NCI-H2171 treated with DMSO at 0.1 percent for 48 hours (cell line): ENCODE data around the gene DENND4A.
"Not testable (repeated sequence)": the region's sequence is repeated elsewhere in the genome, so short reads cannot be mapped to it uniquely, and the experiment has no call there.

Source experiments
- DNase-seq: peaks from one replicate; lab custom pipeline; 2025; lab: John Stamatoyannopoulos, UW

Gene DENND4A

DNA sequence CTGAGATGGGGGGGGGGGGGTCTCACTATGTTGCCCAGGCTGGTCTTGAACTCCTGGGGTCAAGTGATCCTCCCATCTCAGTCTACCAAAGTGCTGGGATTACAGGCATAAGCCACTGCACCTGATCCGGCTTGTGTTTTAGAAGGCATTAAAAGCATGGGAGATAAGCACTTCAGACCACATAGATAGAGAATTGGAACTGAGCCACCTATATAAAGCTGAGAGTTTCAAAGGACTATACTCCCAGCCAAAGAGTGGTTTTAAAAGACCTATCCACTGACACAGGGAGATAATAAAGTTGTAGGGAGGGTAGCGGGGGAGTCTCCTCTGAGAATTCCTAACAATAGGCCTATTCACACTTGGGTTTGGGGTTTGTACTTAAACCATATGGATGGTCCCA, 34.8 kb downstream of the DENND4A start:
- no peak for DNase-seq

DNA sequence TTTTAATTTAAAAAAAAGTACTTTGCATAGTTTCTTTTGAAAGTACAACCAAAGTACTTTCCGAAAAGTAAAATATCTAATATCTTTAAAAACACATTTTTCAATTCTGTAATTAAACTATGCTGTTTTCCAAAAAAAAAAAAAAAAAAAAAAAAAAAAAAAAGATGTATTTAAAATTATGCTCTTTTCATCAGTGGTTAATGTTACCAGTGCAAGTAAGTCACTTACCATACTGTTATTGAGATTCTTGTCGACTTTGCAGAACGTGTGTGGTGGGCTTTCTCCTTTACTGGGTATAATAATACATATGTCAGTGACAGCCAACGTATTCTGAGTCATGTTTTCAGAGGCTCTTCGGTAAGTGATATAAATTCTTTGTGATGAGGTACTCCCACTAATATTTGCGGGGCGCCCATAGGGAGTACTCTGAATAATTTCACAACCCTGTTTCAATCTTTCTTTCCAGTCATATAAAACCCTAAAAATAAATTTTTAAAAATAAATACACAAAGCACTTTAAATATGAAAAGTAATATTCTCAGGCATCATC, 39.9 kb downstream of the DENND4A start:
- no peak for DNase-seq

DNA sequence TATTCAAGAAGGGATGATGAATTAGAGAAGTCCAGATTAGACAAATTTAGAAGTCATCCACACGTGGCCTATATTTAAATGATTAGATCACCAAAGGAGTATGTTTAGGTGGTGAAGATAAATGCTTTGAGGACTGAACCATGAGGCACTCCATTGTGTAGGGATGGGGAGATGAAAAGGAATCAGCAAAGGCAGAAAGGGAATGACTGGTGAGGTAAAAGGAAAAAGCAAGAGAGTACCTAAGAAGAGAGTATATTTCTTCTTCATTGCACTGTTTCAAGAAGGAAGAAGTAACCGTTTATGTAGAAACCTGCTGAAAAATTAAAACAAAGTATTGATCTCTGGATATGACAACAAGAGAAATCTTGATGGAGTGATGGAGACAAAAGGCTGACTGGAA, 40.7 kb downstream of the DENND4A start:
- no peak for DNase-seq

DNA sequence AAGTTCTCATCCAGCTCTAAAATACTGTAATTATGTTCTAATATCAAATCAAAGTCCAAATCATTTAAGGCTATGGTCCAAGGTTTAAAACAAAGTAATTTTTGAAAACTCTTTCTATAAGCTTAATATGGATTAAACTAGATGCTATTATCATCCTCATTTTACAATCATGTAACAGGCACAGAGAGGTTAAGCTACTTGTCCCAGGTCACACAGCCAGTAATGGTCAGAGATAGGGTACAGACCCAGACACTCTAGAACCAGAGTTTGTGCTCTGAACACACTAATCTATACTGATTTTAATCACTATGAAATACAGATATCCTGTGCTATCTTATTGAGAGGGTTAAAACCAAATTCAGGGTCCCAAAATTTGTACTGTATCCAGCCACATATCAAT, 44.8 kb downstream of the DENND4A start:
- DNase-seq = no peak

DNA sequence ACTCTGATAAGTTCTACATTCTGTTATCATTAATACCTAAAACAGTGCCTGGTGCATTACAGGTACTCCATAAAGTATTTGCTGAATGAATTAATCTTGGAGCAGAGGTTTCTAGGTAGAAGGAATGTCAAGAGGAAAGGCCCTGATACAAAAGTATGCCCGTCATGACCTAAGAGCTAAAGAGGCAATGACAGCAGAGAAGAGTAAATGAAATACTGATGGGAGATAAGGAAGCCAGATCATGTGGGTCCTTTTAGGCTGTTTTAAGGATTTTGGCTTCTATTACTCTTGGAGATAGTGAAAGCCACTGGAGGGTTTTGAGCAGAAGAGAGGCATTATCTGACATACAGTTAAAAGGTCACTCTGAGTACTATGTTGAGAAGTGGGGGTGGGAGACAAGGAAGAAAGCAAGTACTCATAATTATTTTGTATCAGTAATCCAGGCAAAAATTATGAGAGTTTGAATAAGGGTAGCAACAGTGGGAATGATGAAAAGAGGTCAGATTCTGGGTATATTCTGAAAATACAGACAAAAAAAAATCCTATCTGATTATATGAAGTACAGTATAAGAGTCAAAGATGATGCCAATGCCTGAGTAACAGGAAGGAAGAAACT, 48.3 kb downstream of the DENND4A start:
- DNase-seq = no peak

DNA sequence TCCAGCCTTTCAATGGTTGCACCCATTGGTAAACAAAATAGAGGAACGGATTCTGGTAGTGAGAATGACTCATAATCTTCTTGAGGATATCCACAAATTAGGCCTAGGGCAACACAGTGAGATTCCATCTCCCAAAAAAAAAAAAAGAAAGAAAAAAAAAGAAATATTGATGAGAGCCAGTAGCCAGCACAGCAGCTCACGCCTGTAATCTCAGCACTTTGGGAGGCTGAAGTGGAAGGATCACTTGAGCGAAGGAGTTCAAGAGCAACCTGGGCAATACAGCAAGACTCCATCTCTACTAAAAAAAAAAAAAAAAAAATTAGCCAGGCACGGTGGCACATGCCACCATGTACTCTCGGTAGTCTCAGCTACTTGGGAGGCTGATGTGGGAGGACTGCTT, 51.9 kb downstream of the DENND4A start:
- no peak for DNase-seq

DNA sequence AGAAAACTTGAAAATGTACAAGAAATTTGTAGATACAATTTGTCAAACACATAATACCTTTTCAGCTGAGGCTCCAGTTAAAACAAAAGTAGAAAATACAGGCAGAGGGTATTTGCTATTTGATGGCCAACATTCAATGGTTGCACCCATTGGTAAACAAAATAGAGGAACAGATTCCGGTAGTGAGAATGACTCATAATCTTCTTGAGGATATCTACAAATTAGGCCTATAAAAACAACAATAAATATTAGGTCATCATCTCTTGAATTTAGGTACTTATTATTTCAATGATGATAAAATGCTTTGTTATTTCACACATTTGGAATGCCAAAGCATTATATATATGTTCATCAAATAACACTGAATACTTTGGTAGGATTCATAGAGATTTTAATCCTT, 53.4 kb downstream of the DENND4A start:
- DNase-seq = no peak

DNA sequence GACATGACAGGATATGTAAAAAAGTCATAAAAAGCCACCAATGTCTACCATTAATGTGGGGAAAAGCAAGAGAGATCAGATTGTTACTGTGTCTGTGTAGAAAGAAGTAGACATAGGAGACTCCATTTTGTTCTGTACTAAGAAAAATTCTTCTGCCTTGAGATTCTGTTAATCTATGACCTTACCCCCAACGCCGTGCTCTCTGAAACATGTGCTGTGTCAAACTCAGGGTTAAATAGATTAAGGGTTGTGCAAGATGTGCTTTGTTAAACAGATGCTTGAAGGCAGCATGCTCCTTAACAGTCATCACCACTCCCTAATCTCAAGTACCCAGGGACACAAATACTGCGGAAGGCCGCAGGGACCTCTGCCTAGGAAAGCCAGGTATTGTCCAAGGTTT, 58.5 kb downstream of the DENND4A start:
- not testable (repeated sequence) for DNase-seq

DNA sequence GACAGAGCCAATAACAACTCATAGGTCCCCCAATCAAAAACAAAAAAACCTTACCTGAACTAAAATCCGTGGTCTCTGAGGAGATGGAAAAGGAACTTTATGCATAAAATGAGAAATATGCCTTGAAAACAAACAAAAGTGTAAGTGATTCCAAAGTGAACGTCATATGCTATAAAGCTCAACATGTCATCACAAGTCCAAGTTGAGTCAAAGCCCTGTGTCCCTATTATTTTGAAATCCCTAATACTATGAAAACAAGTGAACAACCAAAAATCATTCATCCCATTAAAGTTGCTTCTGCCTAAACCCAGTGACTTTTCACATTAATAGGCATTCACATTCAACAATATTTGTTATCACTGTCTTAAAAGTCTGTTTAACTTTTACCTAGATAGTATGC, 59.4 kb downstream of the DENND4A start:
- DNase-seq = no peak

DNA sequence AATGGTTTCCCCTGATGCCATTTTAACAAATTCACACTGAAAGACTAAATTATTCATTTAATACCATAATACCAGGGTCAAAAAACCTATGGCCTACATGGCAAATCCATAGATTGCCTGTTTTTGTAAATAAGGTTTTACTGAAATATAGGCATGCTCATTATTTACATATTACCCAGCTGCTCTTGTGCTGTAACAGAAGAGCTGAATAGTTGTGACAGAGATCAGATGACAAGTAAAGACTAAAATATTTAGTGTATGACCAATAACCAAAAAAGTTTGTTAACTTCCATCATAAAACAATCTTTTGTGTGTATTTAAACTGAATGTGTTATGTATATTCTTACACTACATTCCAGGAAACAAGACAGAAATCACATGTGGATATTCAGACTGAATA, 60.2 kb downstream of the DENND4A start:
- peak; percentile 12 for DNase-seq

DNA sequence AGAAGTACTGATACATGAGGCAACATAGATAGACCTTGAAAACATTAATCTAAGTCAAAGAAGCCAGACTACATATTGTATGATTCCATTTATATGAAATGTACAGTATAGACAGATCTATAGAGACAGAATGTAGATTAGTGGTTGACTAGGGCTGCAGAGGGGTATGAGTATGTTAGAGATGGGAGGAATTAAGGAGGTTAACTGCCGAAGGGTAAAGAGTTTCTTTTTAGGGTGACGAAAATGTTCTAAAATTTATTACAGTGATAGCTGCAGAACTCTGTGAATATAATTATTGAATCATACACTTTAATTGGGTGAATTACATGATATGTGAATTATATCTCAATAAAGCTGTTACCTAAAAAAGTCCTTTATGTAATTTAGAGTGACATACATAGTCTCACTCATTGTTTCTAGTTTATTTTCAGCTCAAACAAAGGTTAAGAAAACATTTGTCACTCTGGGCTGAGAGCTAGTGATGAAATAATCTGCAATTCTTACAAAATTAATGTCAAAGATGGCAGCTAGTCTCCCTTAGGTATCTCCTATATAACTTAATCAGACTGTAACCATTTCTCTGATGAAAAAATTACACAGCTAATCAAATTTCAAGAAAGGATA, 61.4 kb downstream of the DENND4A start:
- no peak for DNase-seq

DNA sequence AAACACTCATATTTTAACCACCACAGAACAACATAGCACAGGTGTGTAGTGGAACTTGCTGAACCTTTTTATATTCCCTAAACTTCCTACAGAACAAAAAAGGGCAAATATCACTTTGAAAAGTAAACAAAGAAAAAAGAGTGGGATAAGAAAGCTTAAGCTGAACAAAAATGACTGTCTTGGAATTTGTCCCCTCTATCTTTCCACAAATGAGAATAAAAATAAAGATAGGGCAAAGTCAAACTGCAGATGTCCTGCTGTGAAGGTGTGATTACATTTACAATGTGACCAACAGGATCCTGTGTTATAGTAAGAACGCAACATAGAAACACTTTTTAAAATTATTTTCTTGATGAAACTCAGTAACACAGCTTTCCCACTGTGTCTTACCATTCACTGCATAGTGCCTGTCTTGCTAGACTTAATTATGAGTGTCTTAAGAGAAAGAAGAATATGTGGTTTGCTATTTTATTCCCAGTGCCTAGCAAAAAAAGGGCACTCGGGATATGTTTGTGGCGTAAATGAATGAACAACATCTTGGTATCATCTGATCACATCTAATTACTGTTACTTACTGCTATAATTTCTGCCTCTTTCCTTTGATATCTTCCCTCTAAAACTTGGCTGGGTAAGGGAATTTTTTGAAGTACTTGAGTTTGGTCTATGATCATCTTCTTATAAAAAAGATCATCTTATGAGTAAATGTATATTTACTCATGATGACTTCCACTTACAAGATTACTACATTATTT, 67.5 kb downstream of the DENND4A start:
- DNase-seq = no peak

DNA sequence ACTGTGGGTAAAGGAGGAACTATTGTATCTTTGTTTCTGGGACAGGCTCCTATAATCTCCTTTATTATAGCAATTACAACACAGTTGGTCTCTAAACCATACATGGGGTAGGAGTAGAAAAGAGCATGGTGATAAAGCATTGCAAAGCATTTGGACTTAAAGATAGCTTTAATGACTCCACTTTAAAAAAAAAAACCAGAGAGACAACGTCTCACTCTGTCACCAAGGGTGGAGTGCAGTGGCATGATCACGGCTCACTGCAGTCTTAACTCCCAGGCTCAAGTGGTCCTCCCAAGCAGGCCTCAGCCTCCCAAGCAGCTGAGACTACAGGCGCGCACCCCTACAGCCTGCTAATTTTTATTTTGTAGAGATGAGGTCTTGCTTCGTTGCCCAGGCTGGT, 68.2 kb downstream of the DENND4A start:
- no peak for DNase-seq

DNA sequence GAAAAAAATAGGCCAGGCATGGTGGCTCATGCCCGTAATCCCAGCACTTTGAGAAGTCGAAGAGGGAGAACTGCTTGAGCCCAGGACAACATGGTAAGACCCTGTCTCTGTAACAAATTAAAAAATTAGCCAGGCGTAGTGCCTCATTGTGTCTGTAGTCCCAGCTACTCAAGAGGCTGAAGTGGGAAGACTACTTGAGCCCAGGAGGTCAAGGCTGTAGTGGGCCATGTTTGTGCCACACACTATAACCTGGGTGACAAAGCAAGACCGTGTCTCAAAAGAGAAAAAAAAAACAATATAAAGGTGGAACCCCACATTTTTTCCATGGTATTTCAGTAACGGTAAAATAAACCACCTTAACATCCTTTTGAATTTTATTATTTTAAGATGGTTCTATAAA, 69.9 kb downstream of the DENND4A start:
- DNase-seq = no peak

DNA sequence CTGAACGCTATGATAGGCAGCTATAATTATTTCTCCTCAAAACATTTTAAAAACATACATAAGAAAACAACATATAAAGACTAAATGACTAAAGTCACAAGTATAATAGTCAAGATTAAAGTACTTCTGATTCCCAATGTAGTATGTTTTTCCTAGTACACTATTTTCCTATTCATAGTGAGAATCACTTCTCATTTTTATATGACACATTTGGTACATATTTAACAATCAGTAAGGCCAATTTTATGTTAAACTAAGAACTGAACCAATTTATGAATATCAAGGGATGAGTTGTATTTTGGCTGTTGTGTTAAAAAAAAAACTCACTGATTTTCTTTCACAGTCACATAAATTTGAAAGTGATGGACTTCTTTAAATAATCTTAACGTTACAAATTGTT, 79.7 kb downstream of the DENND4A start:
- no peak for DNase-seq

DNA sequence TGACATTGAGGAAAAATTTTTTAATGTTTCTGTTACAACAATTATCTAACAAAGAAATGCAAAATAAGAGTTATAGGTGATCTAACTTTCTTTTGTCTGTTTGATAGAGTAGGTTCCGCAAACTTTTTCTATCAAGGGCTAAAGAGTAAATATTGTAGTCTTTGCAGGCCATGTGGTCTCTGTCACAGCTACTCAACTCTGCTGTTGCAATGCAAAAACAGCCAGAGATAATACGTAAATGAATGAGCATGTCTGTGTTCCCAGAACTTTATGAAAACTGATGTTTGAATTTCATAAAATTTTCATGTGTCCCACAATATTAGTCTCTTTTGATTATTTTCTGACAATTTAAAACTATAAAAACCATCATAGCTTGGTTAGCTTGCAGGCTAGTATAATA, 97.0 kb downstream of the DENND4A start:
- no peak for DNase-seq

DNA sequence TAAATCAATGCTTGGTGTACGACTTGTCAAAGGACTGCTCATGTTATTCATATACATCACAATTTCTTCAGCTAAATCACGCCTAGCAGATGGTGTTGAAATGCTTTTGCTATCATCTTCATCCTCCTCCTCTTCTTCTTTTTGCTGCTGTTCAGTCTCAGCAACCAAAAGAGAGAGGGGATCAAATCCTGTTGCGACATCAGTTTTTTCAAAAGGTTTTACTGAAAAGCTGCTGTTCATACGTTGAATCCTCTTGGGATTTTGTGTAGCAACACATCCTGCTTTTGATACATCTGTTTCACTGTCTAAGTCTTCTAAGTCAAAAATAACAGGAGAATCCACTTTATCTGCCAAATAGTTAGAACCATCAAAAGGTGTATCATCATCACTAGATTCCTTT, 101.3 kb downstream of the DENND4A start:
- DNase-seq = no peak

DNA sequence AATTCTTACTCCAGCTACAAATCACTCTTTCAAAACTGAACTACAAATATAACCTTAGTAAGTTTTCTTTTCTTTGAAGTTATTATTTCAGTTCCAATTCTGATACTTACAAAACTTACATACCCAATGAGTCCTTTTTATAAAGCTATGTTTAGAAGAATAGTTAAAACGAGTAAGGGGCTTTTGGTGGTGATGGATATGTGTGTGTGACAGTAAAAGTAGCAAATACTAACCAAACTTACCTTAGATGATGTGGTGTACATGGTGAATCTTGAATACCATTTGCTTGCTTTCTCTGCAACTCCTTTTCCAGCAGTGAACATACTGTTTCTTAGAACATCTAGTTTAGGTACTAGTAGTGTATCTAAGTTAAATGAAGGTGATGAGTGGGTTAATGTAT, 101.9 kb downstream of the DENND4A start:
- DNase-seq = no peak

DNA sequence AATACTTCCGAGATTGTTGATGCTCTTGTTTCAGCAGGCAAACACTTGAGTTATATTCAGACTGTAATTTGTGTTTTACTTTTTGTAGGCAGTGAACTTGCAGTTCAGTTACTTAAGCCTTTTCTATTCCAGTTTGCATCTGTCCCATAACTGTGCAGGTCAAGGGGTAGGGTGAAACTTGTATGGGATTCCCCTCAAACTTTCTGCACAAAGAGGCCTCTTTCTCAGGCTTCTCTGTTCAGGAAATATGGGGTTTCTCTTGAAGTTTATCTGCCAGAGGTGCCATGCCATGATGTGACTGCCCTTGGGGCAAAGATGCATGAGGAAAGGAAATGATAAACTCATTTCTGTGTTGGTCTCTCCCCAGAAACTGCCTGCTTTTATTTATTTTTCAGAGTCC, 103.6 kb downstream of the DENND4A start:
- no peak for DNase-seq

DNA sequence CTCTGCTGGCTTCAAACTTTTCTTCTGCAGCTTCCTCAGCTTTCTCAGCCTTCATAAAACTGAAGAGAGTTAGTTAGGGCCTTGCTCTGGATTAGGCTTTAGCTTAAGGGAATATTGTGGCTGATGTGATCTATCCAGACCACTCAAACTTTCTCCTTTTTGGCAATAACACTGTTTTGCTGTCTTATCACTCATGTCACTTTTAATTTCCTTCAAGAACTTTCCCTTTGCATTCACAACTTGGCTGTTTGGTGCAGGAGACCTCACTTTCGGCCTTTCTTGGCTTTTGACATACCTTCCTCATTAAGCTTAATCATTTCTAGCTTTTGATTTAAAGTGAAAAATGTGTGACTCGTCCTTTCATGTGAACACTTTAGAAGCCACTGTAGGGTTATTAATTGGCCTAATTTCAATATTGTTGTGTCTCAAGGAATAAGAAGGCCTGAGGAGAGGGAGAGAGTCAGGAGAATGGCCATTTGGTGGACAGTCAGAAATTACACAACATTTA, 109.6 kb downstream of the DENND4A start:
- DNase-seq = no peak

DNA sequence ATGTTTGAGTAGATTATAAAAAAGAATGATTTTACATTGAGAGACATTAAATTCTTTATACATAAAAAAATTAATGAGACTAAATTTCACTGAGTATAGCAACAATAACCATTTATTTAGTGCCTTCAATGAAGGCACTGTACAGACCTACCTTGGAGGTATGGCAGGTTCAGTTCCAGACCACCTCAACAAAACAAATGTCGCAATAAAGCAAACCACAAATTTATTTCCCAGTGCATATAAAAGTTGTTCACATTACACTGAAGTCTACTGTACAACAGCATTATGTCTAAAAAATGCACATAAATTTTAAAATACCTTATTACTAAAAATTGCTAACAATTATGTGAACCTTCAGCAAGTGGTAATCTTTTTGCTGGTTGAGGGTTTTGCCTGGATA, 111.5 kb downstream of the DENND4A start:
- no peak for DNase-seq

DNA sequence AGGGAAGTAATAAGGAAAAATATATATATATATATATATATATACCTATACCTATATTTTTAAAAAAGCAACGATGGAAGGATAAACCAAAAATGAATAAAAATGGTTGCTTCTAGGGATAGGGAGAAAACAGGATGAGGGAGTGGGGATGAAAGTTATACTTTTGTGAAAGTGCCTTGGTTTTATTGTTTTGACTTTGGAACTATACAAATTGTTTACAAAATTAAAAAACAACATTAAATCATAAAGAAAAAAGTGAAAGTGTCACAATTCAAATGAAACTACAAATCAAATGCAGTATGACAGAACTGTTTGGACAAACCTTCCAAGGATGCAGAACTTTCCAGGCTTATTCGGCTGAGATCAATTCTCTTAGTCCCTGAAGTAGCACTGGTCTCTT, 116.0 kb downstream of the DENND4A start:
- no peak for DNase-seq

DNA sequence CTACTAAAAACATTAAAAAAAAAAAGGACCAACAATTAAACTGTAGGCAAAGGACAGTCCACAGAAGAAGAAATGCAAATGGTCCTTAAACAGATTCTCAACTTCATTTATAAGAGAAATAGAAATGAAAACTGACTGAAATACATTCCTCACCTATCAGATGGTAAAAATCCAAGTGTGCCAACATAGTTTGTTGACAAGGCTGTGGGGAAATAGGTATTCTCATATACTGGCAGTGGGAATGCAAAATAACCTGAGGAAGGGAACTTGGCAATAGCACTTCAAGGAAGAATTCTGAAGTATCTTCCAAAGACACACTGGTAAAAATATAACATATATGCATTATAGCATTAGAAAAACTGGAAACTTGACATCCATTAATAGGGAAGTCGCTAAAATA, 116.5 kb downstream of the DENND4A start:
- DNase-seq = no peak
